HCT116 (cell line): ENCODE results near the gene XPNPEP1. TPM values are rescaled to one million over a fixed set of nuclear protein-coding genes. Genes with fewer than 3 reads are reported as not detected.

ENCODE experiments used
- ATAC-seq: fragments of 200-7000 bp; cut with Tn5 transposase; 2 replicates; pipeline ENCODE4 v1.9.1; 2020; ENCODE audit warnings: mild to moderate bottlenecking, moderate library complexity
- BruUV-seq: library from RNA; stranded (reverse); fragments of 400-500 nt; replicated peaks from 2 replicates; lab custom pipeline; 2021; lab: Mats Ljungman, UMichigan
- CTCF ChIA-PET: fragments of 300-600 bp; sonication (Branson Sonifier 250); formaldehyde crosslinking; loops from one replicate; lab custom pipeline; 2021; ENCODE audit warnings: antibody characterized with exemption; lab: Charles Lee
- POLR2A ChIA-PET: fragments of 300-600, 350-600 bp; sonication (Branson Sonifier 250); formaldehyde crosslinking; loops from one replicate; lab custom pipeline; 2021; ENCODE audit warnings: antibody characterized with exemption; lab: Charles Lee
- RAD21 ChIA-PET, 2 experiments: fragments of 300-600 bp; sonication (Branson Sonifier 250); formaldehyde crosslinking; loops; one replicate each; lab custom pipeline; 2023; ENCODE audit warnings: low total read pairs in 2 of 2; ENCODE audit not compliant: uncharacterized antibody in 2 of 2, unreplicated experiment in 2 of 2, low non-redundant PET in 1 of 2; lab: Charles Lee
- DNase-seq: peaks from one replicate; pipeline ENCODE4 v3.0.0-alpha.2; 2010; ENCODE audit warnings: low read depth, low spot score
- H2AFZ ChIP-seq: fragments of 200-600 bp; shearing (Covaris generic), sonication (generic); 2 replicates; pipeline ENCODE4 v1.6.1; 2017; ENCODE audit warnings: low read depth, mixed run types, mixed read lengths, antibody characterized with exemption, low read length; ENCODE audit not compliant: poor library complexity, severe bottlenecking
- H3K27ac ChIP-seq: 2 replicates; pipeline ENCODE4 v1.5.1; 2012; ENCODE audit warnings: low read depth, low read length
- H3K27me3 ChIP-seq: fragments of 200-600 bp; sonication (generic); 2 replicates; pipeline ENCODE4 v1.6.1; 2016; ENCODE audit warnings: mixed run types, low read length, mixed read lengths; ENCODE audit not compliant: insufficient read depth
- H3K36me3 ChIP-seq, 2 experiments: fragments of 200-500 bp in 1 of 2; fragments of 200-600 bp in 1 of 2; sonication (Bioruptor generic) in 1 of 2; sonication (generic) in 1 of 2; 2 replicates each; pipeline versions ENCODE4 v1.5.1 to v1.6.1; 2014 to 2016; ENCODE audit warnings: low read length in 2 of 2, inconsistent platforms in 1 of 2, mixed read lengths in 1 of 2, mixed run types in 1 of 2; ENCODE audit not compliant: insufficient read depth in 2 of 2, control insufficient read depth in 1 of 2
- H3K4me1 ChIP-seq, 2 experiments: fragments of 200-600 bp in 1 of 2; sonication (generic) in 1 of 2; 2 replicates each; pipeline versions ENCODE4 v1.5.1 to v1.6.1; 2012 to 2017; ENCODE audit warnings: low read length in 2 of 2, inconsistent platforms in 1 of 2, mild to moderate bottlenecking in 1 of 2, mixed read lengths in 1 of 2, mixed run types in 1 of 2, moderate library complexity in 1 of 2; ENCODE audit not compliant: insufficient read depth in 2 of 2, control insufficient read depth in 1 of 2
- H3K4me2 ChIP-seq: fragments of 200-600 bp; sonication (generic); 2 replicates; pipeline ENCODE4 v1.6.1; 2017; ENCODE audit warnings: mixed run types, low read length, mixed read lengths
- H3K4me3 ChIP-seq, 2 experiments: fragments of 200-600 bp in 1 of 2; sonication (generic) in 1 of 2; replicated peaks in 1 of 2; 2 replicates each; pipeline ENCODE4 v1.5.1; 2011 to 2016; ENCODE audit warnings: low read length in 2 of 2, control low read depth in 1 of 2, low read depth in 1 of 2, mild to moderate bottlenecking in 1 of 2, mixed read lengths in 1 of 2, mixed run types in 1 of 2
- H3K79me2 ChIP-seq: fragments of 200-600 bp; sonication (generic); 2 replicates; pipeline ENCODE4 v1.6.1; 2017; ENCODE audit warnings: mild to moderate bottlenecking, mixed run types, low read length, moderate library complexity, mixed read lengths; ENCODE audit not compliant: insufficient read depth
- H3K9ac ChIP-seq: fragments of 200-600 bp; sonication (generic); 2 replicates; pipeline ENCODE4 v1.6.1; 2016; ENCODE audit warnings: low read length, mixed read lengths
- H3K9me2 ChIP-seq: fragments of 200-600 bp; sonication (generic), shearing (Covaris generic); 2 replicates; pipeline ENCODE4 v1.6.1; 2017; ENCODE audit warnings: mixed run types, mild to moderate bottlenecking, moderate library complexity; ENCODE audit not compliant: insufficient read depth
- H3K9me3 ChIP-seq, 2 experiments: fragments of 200-500 bp in 1 of 2; fragments of 200-600 bp in 1 of 2; sonication (Bioruptor generic) in 1 of 2; sonication (generic) in 1 of 2; 2 replicates each; pipeline ENCODE4 v1.6.1; 2014 to 2017; ENCODE audit warnings: low read length in 2 of 2, mixed read lengths in 2 of 2, inconsistent platforms in 1 of 2, low read depth in 1 of 2, mild to moderate bottlenecking in 1 of 2, mixed run types in 1 of 2, moderate library complexity in 1 of 2; ENCODE audit not compliant: control insufficient read depth in 1 of 2, insufficient read depth in 1 of 2
- H4K20me1 ChIP-seq: fragments of 200-600 bp; sonication (generic), shearing (Covaris generic); 2 replicates; pipeline ENCODE4 v1.6.1; 2017; ENCODE audit warnings: mixed run types, mild to moderate bottlenecking, moderate library complexity; ENCODE audit not compliant: insufficient read depth
- CBX3 ChIP-seq: IDR thresholded peaks from 2 replicates; pipeline ENCODE4 v1.6.1; 2012; ENCODE audit warnings: low read depth
- CEBPB ChIP-seq: IDR thresholded peaks from 2 replicates; pipeline ENCODE4 v1.6.1; 2012; ENCODE audit warnings: low read depth
- ELF1 ChIP-seq: IDR thresholded peaks from 2 replicates; pipeline ENCODE4 v1.6.1; 2012; ENCODE audit warnings: low read depth, borderline replicate concordance
- EZH2 ChIP-seq: fragments of 200-600 bp; sonication (generic); IDR thresholded peaks from 2 replicates; pipeline ENCODE4 v1.6.1; 2017; ENCODE audit warnings: antibody characterized with exemption, mixed run types
- EZH2phosphoT487 ChIP-seq: fragments of 200-600 bp; IDR thresholded peaks from 2 replicates; pipeline ENCODE4 v1.6.1; 2018; ENCODE audit warnings: antibody characterized with exemption, borderline replicate concordance
- MAX ChIP-seq: IDR thresholded peaks from 2 replicates; pipeline ENCODE4 v1.6.1; 2012
- RAD21 ChIP-seq: IDR thresholded peaks from 2 replicates; pipeline ENCODE4 v1.6.1; 2012; ENCODE audit warnings: low read depth, mild to moderate bottlenecking
- SP1 ChIP-seq: IDR thresholded peaks from 2 replicates; pipeline ENCODE4 v1.6.1; 2012; ENCODE audit warnings: low read depth
- SRF ChIP-seq: IDR thresholded peaks from 2 replicates; pipeline ENCODE4 v1.6.1; 2012; ENCODE audit warnings: low read depth
- ZBTB33 ChIP-seq: IDR thresholded peaks from 2 replicates; pipeline ENCODE4 v1.6.1; 2011; ENCODE audit warnings: mild to moderate bottlenecking, low read length, moderate library complexity; ENCODE audit not compliant: insufficient replicate concordance; ENCODE audit errors: extremely low read depth
- ZNF274 ChIP-seq: fragments of 200-500 bp; sonication (Bioruptor generic); IDR thresholded peaks from 2 replicates; pipeline ENCODE4 v1.6.1; 2014; ENCODE audit warnings: mild to moderate bottlenecking, low read depth, low read length, inconsistent platforms
- intact Hi-C: fragments of 100-400 bp; cut with micrococcal nuclease; formaldehyde crosslinking; loops from 2 replicates; pipeline ENCODE4 v1.10.0; 2022
- total RNA-seq: library from RNA; stranded (reverse); gene quantifications from one replicate; pipeline ENCODE4 v1.2.1, GENCODE V29; 2021; ENCODE audit not compliant: unreplicated experiment
- TF ChIP-seq, protein P1 (sequence below): IDR thresholded peaks from 2 replicates; pipeline ENCODE4 v1.6.1; 2012; ENCODE audit warnings: low read depth

The XPNPEP1 gene
- total RNA-seq, 1 experiment from 2014 or later = 87.3 TPM

DNA sequence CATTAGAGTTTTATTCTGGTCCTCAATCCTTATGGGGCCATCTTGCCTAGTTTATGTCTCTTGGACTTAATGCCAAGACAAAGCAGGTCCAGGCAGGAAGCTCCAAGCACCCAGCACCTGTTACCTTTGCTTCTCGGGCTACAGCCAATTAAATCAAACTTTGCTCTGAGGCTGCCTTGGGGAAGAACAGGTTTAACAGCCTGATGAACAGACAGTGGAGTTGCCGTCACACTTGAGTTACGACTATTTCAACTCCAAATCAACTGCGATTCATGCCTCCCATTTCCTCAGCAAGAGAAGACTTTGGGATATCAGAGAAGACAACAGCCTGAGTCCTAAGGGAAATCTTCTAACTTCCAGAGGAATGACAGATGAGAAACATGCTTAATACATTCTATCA is 62.2 kb downstream of the XPNPEP1 start:
- RAD21 ChIA-PET = no interaction called here
- Histone ChIP-seq H3K36me3 (peaks cover 10 to 15% of the 10 kb centered on the region in 2 experiments; a peak in 2 of 4 replicates), H3K27ac (no peak overlapping the region), H3K9ac (no peak overlapping the region), H3K4me1 (no peaks in the 10 kb centered on the region), H3K27me3 (no peaks in the 10 kb centered on the region), H3K4me3 (no peak overlapping the region), H3K9me3 (no peaks in the 10 kb centered on the region)
- ATAC-seq = no peak
- TF ChIP-seq SRF (no peak), ZNF274 (no peak), ELF1 (no peak), EZH2phosphoT487 (no peak), SP1 (no peak), EZH2 (no peak), RAD21 (no peak), CEBPB (no peak), ZBTB33 (no peak), CBX3 (no peak), MAX (no peak)
- TF ChIP-seq, protein P1, sequence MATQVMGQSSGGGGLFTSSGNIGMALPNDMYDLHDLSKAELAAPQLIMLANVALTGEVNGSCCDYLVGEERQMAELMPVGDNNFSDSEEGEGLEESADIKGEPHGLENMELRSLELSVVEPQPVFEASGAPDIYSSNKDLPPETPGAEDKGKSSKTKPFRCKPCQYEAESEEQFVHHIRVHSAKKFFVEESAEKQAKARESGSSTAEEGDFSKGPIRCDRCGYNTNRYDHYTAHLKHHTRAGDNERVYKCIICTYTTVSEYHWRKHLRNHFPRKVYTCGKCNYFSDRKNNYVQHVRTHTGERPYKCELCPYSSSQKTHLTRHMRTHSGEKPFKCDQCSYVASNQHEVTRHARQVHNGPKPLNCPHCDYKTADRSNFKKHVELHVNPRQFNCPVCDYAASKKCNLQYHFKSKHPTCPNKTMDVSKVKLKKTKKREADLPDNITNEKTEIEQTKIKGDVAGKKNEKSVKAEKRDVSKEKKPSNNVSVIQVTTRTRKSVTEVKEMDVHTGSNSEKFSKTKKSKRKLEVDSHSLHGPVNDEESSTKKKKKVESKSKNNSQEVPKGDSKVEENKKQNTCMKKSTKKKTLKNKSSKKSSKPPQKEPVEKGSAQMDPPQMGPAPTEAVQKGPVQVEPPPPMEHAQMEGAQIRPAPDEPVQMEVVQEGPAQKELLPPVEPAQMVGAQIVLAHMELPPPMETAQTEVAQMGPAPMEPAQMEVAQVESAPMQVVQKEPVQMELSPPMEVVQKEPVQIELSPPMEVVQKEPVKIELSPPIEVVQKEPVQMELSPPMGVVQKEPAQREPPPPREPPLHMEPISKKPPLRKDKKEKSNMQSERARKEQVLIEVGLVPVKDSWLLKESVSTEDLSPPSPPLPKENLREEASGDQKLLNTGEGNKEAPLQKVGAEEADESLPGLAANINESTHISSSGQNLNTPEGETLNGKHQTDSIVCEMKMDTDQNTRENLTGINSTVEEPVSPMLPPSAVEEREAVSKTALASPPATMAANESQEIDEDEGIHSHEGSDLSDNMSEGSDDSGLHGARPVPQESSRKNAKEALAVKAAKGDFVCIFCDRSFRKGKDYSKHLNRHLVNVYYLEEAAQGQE = no peak
- TF ChIP-seq, all 23 proteins: peak for 0
- no TSS peak for BruUV-seq
- DNase-seq = no peak
- H3K79me2 ChIP-seq = no peaks in the 10 kb centered on the region
- H4K20me1 ChIP-seq = no peaks in the 10 kb centered on the region
- intact Hi-C loops = no loop called here
- ChIA-PET POLR2A (no interaction called here), CTCF (no interaction called here)
- no peak overlapping the region for H2AFZ ChIP-seq
- H3K4me2 ChIP-seq = no peak overlapping the region
- H3K9me2 ChIP-seq = no peaks in the 10 kb centered on the region
